CD4-positive, alpha-beta T cell treated with Interleukin-6 for 4 hours (primary cell): ENCODE data around the gene TMEM266.

Experiments used
- DNase-seq: peaks from one replicate; pipeline ENCODE4 v3.0.0-alpha.2; 2020; ENCODE audit warnings: mixed read lengths

TMEM266 gene

GRCh38 chr15:76190751-76191538, 131.2 kb downstream of the TMEM266 start:
- peak; percentile 65 for DNase-seq

DNA sequence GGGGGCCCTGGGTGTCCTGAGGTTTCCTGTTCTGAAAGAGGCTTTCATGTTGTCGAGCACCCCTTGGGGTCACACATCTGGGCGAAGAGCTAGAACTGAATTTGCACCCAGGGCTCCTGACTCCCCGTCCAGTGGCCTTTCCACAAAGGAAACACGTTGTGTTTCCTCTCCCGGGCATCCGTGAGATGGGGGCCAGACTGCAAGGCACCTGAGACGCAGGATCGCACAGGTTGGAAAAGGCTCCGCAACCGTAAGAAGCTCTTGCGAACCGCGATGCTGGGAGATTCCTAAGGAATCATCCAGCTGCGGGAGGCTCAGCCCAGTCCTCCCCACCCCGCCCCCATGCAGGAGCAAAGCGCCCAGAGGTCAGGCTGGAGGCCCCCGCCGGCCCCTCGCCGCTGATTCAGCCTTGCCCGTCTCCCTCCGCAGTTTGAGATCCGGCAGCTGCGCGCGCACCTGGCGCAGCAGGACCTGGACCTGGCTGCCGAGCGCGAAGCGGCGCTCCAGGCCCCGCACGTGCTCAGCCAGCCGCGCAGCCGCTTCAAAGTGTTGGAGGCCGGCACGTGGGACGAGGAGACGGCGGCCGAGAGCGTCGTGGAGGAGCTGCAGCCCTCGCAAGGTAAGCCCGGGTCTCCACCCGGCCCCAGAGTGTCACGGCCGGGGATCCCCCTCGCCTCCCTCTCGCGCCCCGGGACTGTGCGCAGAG, 131.9 kb downstream of the TMEM266 start:
- no peak for DNase-seq

DNA sequence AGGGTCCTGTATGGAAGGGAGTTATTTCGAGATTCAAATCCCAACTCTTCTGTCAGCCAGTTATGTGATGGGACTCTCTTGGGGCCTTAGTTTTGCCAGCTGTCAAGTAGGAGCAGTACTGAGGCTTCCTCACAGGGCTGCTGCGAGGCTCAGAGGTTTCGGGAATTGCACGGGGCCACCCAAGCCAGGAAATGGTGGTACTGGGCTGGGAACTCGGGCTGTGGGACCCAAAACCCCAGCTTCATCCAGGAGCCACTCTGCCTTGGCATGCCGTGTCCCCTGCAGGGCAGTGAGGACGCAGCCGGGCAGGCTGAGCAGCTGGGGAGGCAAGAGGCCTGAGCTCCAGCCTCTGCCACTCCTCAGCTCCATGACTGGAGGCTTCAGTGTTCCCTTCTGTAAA, 132.9 kb downstream of the TMEM266 start:
- no peak for DNase-seq

- DNase-seq = no peak
Observed at GRCh38 chr15:76193934-76194333, 134.1 kb downstream of the TMEM266 start.

DNA sequence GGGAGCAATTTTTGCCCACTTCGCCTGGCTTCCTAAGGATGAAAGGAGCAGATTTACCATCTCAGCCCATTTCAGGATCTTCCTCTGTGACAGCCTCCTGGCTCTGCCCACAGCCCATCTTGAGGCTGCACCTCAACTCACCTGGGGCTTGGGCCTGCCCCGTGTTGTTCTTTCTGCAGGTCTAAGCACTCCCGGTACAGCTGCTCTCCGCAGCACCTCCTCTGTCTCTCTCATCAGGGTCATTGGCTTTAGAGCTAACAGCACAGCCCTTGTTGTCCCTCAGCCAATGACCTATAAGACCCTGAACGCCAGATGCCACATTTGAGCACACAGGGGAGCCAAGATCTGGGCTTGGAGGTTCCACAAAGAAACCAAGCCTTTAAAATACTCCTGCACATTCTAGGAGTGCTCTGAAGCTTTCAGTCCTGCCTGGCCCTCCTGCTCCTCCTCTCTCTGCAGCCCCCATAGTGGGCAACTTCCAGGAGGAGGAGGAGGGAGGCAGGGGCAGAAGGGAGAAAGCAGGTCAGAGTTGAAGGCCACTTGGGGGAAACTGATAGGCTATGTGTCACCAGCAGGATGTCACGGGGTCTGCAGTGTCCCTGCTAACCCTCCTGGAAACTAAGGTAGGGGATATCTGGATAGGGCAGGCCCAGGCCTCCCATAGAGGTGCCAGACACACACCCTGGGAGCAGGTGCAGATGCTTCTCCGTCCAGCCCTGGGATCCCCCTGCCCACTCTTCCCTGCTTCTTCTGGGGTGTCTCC, 135.9 kb downstream of the TMEM266 start:
- DNase-seq = no peak

GRCh38 chr15:76196269-76197231, 136.8 kb downstream of the TMEM266 start:
- no peak for DNase-seq

GRCh38 chr15:76197703-76198455, 138.1 kb downstream of the TMEM266 start:
- no peak for DNase-seq

GRCh38 chr15:76198456-76199105, 138.8 kb downstream of the TMEM266 start:
- DNase-seq = no peak

GRCh38 chr15:76199106-76200082, 139.6 kb downstream of the TMEM266 start:
- no peak for DNase-seq

GRCh38 chr15:76200083-76200465, 140.3 kb downstream of the TMEM266 start:
- no peak for DNase-seq

DNA sequence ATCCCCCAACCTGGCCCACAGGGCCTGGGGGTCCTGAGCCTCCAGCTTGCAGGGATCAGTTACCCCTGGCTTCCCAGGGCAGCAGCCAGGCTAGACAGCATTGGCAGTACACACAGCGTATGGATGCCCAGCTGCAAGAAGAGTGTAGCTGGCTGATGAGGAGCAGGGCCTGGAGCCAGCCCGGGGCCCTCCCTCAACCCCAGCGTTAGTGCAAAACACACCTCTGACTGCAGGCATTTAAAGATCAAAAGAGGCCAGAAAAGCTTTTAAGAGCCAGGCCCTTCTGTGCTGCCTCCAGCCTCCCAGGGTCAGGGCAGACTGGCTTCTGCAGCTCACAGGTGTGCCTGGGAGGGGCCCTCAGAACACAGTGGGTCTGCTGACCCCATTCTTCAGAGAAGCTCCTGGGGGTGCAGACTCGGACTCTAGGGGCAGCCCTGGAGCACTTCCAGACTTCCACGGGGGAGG, 140.9 kb downstream of the TMEM266 start:
- no peak for DNase-seq

GRCh38 chr15:76201536-76202255, 141.9 kb downstream of the TMEM266 start:
- DNase-seq = no peak

GRCh38 chr15:76203346-76204108, 143.7 kb downstream of the TMEM266 start:
- DNase-seq = no peak

- DNase-seq = no peak
Observed at GRCh38 chr15:76204109-76204845, 144.5 kb downstream of the TMEM266 start.

DNA sequence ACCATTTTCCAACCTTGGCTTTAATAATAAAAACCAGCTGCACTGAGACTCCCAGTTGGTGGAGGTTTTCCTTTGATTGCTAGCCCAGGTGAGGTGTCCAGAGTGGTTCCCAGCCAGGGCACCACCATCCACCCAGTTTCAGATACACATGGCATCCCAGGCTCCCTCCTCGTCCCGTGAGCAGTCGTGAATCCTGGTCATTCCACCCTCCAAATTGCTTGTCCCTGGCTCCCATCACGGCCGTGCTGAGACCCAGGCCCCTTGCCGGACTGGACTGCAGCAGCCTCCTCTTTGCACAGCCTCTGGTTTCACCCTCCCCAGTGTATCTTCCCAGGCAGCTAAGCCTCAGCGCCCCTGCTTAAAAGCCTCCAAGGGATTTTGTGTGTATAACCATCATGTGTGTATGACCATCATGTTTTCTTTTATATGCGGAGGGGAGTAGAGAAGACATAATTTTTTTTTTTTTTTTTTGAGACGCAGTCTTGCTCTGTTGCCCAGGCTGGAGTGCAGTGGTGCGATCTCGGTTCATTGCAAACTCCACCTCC, 145.2 kb downstream of the TMEM266 start:
- no peak for DNase-seq

- DNase-seq = no peak
Observed at GRCh38 chr15:76206325-76206976, 146.7 kb downstream of the TMEM266 start.
